Measurements from ENCODE around the gene PEX26. TPM values are rescaled to one million over a fixed set of nuclear protein-coding genes. Genes with fewer than 3 reads are reported as not detected.
"Not testable (repeated sequence)": the region's sequence is repeated elsewhere in the genome, so short reads cannot be mapped to it uniquely, and the experiment has no call there.

Gene PEX26
- total RNA-seq, 4 donors from 2014 or later, result 23.1 to 31.0 (median 24.8) TPM

DNA sequence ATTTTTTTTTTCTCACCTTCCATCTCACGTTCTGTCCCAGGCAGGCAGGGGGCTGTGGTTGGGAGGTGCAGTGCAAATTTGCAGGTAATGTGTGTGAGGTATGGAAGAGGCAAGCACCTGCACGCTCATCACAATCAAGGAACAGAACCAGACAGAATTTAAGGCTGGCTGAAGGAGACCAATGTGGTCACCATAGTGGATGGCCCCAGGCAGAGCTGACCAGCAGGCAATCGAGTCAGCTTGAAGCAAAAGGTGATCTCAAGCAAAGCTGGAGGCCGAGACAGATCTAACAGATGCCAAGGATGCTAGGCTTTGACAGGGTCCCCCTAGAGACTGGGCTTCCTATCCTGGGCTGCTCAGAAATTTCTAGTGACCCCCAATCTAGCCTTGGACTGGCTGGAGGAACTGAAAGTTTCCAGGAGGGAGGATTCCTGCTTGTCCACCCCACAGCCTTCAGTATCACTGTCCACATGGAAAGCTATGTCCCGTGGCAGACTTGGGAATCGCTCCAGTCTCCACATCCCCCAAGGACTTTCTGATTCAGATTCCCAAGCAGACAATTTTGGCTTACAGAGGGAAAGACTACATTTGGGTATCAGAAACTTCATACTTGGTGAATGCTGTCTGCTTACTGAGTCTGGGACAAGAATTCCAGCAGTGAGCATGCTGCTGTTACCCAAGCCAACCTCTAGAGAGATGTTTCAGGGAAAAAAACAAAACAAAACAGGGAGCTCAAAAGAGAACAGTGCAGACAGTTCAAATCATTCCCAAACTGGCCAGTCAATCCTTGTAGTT is 44.4 kb upstream of the PEX26 start:
- no peak for TF ChIP-seq POLR2A (IDR thresholded peaks at IDR 0.05)
- TF ChIP-seq, protein P1, sequence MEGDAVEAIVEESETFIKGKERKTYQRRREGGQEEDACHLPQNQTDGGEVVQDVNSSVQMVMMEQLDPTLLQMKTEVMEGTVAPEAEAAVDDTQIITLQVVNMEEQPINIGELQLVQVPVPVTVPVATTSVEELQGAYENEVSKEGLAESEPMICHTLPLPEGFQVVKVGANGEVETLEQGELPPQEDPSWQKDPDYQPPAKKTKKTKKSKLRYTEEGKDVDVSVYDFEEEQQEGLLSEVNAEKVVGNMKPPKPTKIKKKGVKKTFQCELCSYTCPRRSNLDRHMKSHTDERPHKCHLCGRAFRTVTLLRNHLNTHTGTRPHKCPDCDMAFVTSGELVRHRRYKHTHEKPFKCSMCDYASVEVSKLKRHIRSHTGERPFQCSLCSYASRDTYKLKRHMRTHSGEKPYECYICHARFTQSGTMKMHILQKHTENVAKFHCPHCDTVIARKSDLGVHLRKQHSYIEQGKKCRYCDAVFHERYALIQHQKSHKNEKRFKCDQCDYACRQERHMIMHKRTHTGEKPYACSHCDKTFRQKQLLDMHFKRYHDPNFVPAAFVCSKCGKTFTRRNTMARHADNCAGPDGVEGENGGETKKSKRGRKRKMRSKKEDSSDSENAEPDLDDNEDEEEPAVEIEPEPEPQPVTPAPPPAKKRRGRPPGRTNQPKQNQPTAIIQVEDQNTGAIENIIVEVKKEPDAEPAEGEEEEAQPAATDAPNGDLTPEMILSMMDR (IDR thresholded peaks at IDR 0.05), result no peak
- no peak overlapping the region for H3K4me3 ChIP-seq (ENCODE audit: low read depth, poor library complexity, severe bottlenecking)
- intact Hi-C loops (cut with DNase I; ENCODE audit: low total_unique reads), result no loop called here
- 75 to 76% methylated on average over 6 of the region's 6 CpGs for WGBS, 2 donors
- DNase-seq (ENCODE audit: low spot score in 2 of 2), result peak in 1 of 2 donors; percentile 72

DNA sequence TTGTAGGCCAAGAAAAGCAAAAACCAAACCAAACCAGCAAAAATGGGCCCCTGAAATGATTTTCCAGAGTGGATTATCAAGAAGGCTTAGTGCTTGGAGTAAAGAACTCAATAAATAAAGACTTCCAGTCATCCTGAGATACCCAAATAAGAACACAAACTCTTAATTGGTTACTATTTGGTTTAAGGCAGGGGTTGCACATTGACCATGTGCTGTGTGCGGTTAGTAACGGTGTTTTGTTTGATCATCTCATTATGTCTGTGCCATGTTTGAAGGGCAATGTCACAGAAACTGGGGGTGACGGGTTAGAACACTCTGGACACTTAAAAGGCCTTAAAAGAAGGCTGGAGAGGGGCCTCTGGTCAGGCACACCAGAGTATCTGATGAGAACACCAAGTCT is 43.7 kb upstream of the PEX26 start:
- no peak overlapping the region for H3K4me3 ChIP-seq (ENCODE audit: low read depth, poor library complexity, severe bottlenecking)
- 94 to 95% methylated on average over 3 of the region's 3 CpGs for WGBS, 2 donors
- no peak for DNase-seq (ENCODE audit: low spot score in 2 of 2)
- no peak for TF ChIP-seq POLR2A (IDR thresholded peaks at IDR 0.05)
- TF ChIP-seq, protein P1 (IDR thresholded peaks at IDR 0.05), result no peak
- intact Hi-C loops (cut with DNase I; ENCODE audit: low total_unique reads), result no loop called here

DNA sequence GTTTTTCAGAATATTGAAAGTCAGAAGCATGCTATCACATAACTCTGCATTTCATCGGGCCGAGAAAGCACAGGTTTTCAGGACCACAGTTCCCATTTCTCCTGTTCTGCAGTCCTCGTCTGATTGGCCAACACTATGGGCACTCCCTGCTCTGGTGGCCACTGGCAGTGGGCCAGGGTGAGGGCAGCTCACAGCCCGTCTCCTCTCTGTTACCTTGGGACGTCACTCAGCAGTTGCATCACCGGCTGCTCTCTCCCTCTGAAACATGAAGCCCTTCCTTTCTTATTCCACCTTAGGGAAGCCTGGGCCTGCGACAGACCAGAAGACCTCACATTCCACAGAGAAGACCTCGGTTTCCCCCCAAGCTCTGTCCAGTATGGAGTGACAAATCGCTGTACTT is 42.0 kb upstream of the PEX26 start:
- DNase-seq (ENCODE audit: low spot score in 2 of 2), result no peak
- intact Hi-C loops (cut with DNase I; ENCODE audit: low total_unique reads), result no loop called here
- WGBS, 2 donors, result 63 to 80% methylated on average over 9 of the region's 9 CpGs
- H3K4me3 ChIP-seq (ENCODE audit: low read depth, poor library complexity, severe bottlenecking), result no peak overlapping the region
- TF ChIP-seq, protein P1 (IDR thresholded peaks at IDR 0.05), result no peak
- TF ChIP-seq POLR2A (IDR thresholded peaks at IDR 0.05), result no peak

DNA sequence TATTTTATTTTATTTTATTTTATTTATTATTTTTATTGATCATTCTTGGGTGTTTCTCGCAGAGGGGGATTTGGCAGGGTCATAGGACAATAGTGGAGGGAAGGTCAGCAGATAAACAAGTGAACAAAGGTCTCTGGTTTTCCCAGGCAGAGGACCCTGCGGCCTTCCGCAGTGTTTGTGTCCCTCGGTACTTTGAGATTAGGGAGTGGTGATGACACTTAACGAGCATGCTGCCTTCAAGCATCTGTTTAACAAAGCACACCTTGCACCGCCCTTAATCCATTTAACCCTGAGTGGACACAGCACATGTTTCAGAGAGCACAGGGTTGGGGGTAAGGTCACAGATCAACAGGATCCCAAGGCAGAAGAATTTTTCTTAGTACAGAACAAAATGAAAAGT is 36.9 kb upstream of the PEX26 start:
- DNase-seq (ENCODE audit: low spot score in 2 of 2); intact Hi-C loops (cut with DNase I; ENCODE audit: low total_unique reads); H3K4me3 ChIP-seq (ENCODE audit: low read depth, poor library complexity, severe bottlenecking): not testable (repeated sequence)
- 81 to 92% methylated on average over 5 to 6 of the region's 6 CpGs for WGBS, 2 donors

DNA sequence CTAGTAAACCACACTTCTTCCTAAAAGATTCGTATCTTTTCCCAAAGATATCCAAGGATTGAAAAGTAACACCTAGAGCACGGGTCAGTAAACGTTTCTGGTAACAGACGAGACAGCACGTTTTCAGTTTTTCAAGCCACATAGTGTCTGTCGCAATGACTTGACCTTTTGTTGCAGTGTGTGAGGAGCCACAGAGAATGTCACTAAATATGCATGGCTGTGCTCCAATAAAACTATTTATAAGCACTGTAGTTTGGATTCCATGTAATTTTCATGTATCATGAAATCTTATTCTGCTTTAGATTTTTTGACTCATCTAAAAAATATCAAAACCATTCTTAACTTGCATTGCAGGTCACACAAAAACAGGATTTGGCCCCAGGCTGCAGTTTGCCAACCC is 35.1 kb upstream of the PEX26 start:
- intact Hi-C loops (cut with DNase I; ENCODE audit: low total_unique reads), result no loop called here
- H3K4me3 ChIP-seq (ENCODE audit: low read depth, poor library complexity, severe bottlenecking), result no peak overlapping the region
- TF ChIP-seq POLR2A (IDR thresholded peaks at IDR 0.05), result no peak
- TF ChIP-seq, protein P1 (IDR thresholded peaks at IDR 0.05), result no peak
- no peak for DNase-seq (ENCODE audit: low spot score in 2 of 2)
- WGBS, 2 donors, result 58 to 60% methylated on average over 6 of the region's 6 CpGs

DNA sequence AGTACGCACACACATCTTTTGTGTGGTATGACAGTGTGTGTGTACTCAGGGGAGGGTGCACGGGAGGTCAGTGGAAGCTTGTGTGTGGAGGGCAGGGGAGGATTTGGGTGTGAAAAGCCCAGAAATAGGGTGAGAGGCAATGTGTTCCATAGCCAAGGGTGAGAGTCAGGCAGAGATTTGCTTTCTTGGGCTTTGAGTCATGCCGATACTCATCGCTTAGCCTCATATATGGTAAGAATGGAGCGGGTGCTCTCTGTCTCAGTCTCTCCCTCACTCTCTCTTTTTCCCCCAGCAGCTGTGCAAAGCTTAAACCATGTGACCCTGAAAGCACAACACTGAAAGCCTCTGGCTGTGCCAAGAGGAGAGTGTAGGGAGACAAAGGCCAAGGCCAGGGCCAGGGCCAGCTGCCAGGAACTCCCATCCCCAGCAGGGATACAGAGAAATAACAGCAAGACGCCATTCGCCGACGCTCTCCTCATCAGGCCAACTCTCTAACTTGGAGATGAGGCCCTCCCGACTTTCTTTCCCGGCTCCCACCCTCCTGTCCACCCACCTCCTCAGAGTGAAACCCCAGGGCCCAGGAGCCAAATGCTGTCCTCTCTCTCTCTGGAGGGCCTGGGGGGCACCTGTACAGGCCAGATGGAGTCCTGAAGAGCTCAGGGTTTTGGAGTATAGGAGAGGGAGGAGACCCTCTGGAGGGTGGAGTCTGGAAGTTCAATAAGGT is 33.1 kb upstream of the PEX26 start:
- no peak for DNase-seq (ENCODE audit: low spot score in 2 of 2)
- 73 to 75% methylated on average over 11 of the region's 11 CpGs for WGBS, 2 donors
- TF ChIP-seq, protein P1 (IDR thresholded peaks at IDR 0.05), result no peak
- intact Hi-C loops (cut with DNase I; ENCODE audit: low total_unique reads), result no loop called here
- no peak overlapping the region for H3K4me3 ChIP-seq (ENCODE audit: low read depth, poor library complexity, severe bottlenecking)

Data from lower leg skin (tissue), 4 donors.